ENCODE measurements around the gene CELF6.
A peak's percentile ranks its signal among the peaks of the same experiment; 100 is the strongest.

CELF6 gene

DNA sequence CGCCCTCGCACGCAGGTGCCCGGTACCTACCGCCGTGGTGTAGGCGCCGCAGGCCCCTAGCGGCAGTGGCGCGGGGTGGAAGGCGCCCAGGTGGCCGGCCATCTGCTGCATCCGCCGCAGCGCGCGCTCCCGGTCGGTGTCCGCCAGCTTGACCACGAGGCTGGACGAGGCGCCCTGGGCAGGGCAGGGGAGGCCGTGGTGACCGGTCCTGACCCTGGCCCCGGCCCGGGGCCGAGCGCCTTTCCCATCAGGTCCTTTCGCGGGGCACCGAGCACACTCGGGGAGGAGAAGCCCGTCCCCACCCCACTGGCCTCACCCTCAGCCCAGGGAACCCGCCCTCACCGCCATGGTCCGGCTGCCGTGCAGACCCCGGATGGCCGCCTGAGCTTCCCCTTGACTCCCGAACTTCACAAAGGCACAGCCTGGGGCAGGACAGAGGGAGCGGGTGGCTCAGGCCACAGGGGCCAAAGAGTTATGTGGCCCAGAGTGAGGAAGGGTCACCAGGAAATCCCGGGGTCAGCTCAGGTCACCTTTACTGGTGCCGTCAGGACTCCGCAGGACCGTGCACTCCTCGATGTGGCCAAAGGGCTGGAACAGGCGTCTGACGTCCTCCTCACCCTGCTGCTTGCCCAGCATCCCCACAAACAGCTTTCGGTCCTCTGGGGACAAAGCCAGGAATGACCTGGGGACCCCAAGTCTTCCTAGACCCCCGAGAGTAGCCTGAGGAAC is 30.2 kb downstream of the CELF6 start:
- TF ChIP-seq, protein P1, sequence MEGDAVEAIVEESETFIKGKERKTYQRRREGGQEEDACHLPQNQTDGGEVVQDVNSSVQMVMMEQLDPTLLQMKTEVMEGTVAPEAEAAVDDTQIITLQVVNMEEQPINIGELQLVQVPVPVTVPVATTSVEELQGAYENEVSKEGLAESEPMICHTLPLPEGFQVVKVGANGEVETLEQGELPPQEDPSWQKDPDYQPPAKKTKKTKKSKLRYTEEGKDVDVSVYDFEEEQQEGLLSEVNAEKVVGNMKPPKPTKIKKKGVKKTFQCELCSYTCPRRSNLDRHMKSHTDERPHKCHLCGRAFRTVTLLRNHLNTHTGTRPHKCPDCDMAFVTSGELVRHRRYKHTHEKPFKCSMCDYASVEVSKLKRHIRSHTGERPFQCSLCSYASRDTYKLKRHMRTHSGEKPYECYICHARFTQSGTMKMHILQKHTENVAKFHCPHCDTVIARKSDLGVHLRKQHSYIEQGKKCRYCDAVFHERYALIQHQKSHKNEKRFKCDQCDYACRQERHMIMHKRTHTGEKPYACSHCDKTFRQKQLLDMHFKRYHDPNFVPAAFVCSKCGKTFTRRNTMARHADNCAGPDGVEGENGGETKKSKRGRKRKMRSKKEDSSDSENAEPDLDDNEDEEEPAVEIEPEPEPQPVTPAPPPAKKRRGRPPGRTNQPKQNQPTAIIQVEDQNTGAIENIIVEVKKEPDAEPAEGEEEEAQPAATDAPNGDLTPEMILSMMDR (conservative IDR thresholded peaks at IDR 0.05; ENCODE audit: control insufficient read depth, insufficient read depth, low read depth, low read length): no peak
- H3K4me3 ChIP-seq (ENCODE audit: control insufficient read depth, low read depth, low read length): no peak overlapping the region
- DNase-seq (ENCODE audit: low read depth): no peak

DNA sequence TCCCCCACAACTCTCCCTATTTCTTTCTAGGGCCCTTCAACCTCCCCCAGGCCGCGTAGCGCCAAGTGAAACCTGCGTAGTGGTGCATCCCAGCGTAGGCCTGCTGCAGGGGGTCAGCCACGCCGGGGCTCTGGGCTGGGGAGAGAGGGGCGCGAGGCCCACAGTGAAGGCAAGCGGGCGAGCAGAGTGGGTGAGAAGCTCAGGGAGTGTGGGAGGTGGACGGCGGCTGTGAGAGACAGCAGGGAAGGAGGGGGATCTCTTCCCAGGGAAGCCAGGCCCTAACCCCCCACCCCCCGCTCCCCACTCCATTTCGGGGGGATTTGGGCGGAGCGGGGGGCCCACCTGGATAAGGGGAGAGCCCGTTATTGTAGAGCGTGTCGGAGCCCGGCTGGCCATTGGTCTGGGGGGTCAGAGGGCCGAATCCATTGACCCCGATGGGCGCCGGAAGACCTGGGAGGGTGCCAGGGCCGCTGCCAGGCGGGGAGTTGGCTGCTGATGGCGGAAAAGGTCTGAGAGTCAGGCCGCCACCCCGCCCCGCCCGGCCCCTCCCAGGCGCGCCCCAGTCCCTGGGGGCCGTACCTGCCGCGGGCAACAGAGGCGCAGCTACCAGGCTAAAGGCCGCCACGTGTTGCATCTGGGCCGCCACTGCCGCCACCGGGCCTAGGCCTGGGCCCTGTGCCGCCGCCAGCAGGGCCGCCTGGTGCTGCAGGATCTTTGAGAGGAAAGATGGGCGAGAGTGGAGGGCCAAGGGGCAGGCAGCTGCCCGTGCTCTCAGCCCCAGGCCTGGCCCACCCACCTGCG is 31.0 kb downstream of the CELF6 start:
- TF ChIP-seq, protein P1 (conservative IDR thresholded peaks at IDR 0.05; ENCODE audit: control insufficient read depth, insufficient read depth, low read depth, low read length): no peak
- no peak for DNase-seq (ENCODE audit: low read depth)
- H3K4me3 ChIP-seq (ENCODE audit: control insufficient read depth, low read depth, low read length): no peak overlapping the region

DNA sequence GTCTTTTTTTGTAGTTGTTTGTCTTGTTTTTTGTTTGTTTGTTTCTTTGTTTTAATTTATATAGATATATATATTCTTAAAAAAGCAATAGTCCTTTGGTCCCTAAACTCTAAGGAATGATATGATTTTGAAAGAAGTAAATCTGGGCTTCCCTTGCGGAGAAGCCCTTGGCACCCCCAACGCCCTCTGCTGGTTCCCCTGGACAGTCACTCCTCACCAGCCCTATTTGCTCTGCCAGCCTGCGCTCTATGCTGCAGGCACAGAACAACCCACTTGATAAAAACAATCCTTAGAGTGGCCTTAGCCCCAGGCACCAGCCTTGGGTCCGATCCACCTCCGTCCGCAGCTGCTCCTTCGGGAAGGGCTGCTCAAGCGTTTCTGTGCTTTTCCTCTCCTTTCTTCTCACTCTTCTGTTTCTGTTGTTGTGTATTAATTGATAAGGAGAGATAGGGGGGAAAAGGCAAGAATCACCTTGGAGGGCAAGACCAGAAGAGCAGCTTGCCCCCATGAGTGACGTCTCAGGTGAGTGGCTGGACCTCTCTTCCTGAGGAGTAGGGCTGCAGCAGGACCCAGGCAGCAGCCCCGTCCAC is 33.9 kb downstream of the CELF6 start:
- TF ChIP-seq, protein P1 (conservative IDR thresholded peaks at IDR 0.05; ENCODE audit: control insufficient read depth, insufficient read depth, low read depth, low read length): peak; percentile 44
- H3K4me3 ChIP-seq (ENCODE audit: control insufficient read depth, low read depth, low read length): no peak overlapping the region
- no peak for DNase-seq (ENCODE audit: low read depth)

DNA sequence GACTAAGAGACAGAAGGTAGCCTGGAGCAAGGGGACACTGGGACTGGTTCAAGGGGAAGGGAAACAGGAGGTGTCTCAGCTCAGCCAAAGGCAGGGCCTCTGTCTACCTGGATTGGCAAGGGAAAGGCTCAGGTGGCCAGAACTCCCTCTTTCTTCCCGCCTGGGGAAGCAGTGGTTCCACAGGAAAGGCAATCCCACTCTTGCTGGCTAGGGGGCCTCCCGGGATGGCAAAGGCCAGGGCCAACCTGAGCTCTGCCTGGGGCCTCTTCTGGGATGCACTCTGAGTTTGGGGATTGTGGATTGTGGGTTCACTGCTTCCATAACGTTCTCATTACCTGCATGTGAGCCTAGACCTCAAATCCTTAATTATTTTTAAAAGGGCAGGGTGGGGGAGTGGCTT is 34.6 kb downstream of the CELF6 start:
- TF ChIP-seq, protein P1 (conservative IDR thresholded peaks at IDR 0.05; ENCODE audit: control insufficient read depth, insufficient read depth, low read depth, low read length): no peak
- DNase-seq (ENCODE audit: low read depth): no peak
- H3K4me3 ChIP-seq (ENCODE audit: control insufficient read depth, low read depth, low read length): no peak overlapping the region

DNA sequence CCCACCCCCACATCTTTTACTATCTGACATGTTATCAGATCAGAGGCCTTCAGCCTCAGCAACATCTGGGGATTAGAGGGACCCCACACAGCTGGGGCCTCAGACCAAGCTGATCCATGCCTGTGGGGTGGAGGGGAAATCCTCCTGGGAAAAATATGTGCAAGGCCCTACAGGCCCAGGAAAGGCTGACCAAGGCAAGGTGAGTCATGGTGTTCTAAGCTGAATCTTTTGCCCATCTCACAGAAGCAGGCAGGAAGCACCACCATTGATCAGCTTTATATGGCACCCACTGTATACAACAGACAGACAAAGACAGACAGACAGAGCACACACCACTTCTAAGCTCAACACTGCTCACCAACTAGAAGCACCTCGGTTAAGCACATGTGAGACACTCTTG is 35.2 kb downstream of the CELF6 start:
- H3K4me3 ChIP-seq (ENCODE audit: control insufficient read depth, low read depth, low read length): no peak overlapping the region
- peak; percentile 25 for DNase-seq (ENCODE audit: low read depth)
- TF ChIP-seq, protein P1 (conservative IDR thresholded peaks at IDR 0.05; ENCODE audit: control insufficient read depth, insufficient read depth, low read depth, low read length): no peak

GRCh38 chr15:72281713-72282112 is 38.2 kb downstream of the CELF6 start:
- DNase-seq (ENCODE audit: low read depth): no peak
- TF ChIP-seq, protein P1 (conservative IDR thresholded peaks at IDR 0.05; ENCODE audit: control insufficient read depth, insufficient read depth, low read depth, low read length): no peak
- H3K4me3 ChIP-seq (ENCODE audit: control insufficient read depth, low read depth, low read length): no peak overlapping the region
